Stimulated activated naive CD8-positive, alpha-beta T cell treated with anti-CD3 and anti-CD28 coated beads, Interleukin-15, Interleukin-2, amounts not matched to agents 100 U/mL and 50 U/mL, for 24 hours (primary cell): ENCODE results near the gene KRTAP17-1.
A peak's percentile ranks its signal among the peaks of the same experiment; 100 is the strongest.
"Not testable (repeated sequence)": the region's sequence is repeated elsewhere in the genome, so short reads cannot be mapped to it uniquely, and the experiment has no call there.

Experiments used
- ATAC-seq: fragments of 150-1000 bp; cut with Tn5 transposase; one replicate; pipeline ENCODE4 v1.10.0; 2021
- DNase-seq: peaks from one replicate; pipeline ENCODE4 v3.0.0; 2021

Gene KRTAP17-1, protein sequence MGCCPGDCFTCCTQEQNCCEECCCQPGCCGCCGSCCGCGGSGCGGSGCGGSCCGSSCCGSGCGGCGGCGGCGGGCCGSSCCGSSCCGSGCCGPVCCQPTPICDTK

DNA sequence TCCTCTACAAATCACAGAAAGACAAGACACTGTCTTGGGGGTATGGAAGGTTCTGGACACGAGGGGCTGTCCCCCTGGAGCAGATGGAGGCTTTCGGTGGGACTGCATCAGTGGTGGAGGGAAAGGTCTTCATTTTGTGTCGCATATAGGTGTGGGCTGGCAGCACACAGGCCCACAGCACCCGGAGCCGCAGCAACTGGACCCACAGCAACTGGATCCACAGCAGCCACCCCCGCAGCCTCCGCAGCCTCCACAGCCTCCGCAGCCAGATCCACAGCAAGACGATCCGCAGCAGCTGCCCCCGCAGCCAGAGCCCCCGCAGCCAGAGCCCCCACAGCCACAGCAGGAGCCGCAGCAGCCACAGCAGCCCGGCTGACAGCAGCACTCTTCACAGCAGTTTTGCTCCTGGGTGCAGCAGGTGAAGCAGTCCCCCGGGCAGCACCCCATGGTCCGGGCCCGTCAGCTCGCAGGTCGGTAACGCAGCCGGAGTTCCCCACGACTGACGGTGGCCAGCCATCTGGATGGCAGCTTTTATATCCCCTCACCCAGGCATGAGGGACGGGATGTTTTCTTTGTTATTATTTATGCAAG, at the start of gene KRTAP17-1:
Gene KRTAP17-1, minus strand, starts transcription at position 507 of the 591 bp plus-strand sequence. Its CDS starts 60 bp downstream, at position 447.
- ATAC-seq: no peak
- no peak for DNase-seq

GRCh38 chr17:41363881-41364280, 48.4 kb upstream of the KRTAP17-1 start:
- ATAC-seq (no peak), DNase-seq (no peak)

- no peak for ATAC-seq
- no peak for DNase-seq
Observed at GRCh38 chr17:41360296-41360995, 44.9 kb upstream of the KRTAP17-1 start.

- DNase-seq: no peak
- ATAC-seq: no peak
Observed at GRCh38 chr17:41354536-41354935, 39.0 kb upstream of the KRTAP17-1 start.

GRCh38 chr17:41352597-41353366, 37.3 kb upstream of the KRTAP17-1 start:
- DNase-seq: no peak
- ATAC-seq: no peak

DNA sequence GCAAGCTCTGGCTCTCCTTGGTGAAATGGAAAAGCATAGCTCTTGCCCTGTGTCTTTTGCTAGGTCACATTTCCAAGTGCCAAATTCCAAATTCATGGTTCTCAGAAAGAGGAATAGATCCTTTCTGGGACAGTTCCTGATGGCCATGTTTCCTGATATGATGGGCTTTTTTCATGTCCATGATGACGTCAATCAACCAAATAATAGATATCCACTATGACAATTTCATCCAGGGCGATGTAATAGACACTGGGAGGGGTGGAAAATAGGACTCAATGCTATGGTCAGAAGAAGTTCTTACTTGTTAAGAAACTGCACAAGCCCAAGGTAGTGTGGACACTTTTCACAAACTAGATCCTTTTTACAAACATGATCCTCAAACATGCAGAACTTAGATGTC, 35.7 kb upstream of the KRTAP17-1 start:
- ATAC-seq: no peak
- no peak for DNase-seq

GRCh38 chr17:41350381-41350878, 34.9 kb upstream of the KRTAP17-1 start, which contains the start of gene KRT33A:
Gene KRT33A, minus strand, starts transcription at chr17:41350828. Its CDS starts 61 bp downstream, at chr17:41350767.
- DNase-seq, ATAC-seq: not testable (repeated sequence)

DNA sequence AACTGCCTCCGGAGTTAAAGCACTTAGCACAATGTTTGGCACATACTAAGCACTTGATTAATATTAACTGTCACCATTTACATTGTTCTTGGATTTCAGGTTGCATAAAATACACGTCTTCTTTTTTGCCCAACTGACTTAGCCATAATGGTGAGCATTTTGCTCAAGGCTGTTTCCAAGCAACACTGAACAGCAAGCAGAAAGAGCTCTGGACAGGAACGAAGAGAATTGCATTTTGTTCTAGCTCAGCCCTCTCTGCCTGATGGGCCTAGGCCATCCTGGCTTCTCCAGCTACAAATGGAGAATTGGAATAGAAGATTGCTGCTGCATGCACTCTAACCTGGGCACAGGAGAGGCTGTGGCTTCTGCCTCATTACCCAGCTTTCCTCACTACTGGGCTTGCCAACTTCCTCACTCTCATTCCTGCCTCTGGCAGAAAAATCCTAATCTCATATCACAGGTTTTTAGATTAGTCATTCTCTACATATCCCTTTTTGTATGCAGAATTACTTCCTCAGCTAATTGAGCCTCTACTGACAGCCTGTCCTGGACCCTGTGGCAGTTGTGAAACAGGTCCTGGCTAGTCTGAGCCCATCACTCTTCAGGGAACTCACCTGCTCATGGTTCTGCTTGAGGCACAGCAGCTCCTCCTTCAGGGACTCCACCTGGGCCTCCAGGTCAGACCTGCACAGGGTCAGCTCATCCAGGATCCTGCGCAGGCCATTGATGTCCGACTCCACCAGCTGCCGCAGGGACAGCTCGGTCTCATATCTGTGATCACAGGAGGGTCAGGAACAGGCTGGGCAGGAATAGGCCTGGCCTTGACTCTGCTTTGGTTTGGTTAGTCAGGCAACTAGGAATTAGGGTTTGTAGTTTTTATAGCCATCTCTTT, 32.6 kb upstream of the KRTAP17-1 start:
- no peak for DNase-seq
- ATAC-seq: no peak

DNA sequence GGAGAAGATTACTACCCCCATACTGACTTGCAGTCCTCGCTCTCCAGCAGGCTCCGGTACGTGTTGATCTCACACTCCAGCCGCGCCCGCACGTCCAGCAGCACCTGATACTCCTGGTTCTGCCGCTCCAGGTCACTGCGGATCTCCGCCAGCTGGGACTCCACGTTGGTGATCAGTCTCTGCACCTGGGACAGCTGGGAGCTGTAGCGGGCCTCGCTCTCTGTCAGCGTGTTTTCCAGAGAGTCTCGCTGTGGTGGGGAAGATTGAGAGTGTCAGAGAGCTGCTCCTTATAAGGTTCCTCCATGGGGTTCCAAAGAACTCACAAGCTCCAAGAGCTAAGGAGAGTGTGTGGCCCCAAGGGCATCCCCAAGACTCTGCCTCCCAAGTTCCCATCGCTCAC, 30.9 kb upstream of the KRTAP17-1 start:
- not testable (repeated sequence) for ATAC-seq, DNase-seq

- no peak for DNase-seq
- no peak for ATAC-seq
Observed at GRCh38 chr17:41345992-41346391, 30.5 kb upstream of the KRTAP17-1 start.

- no peak for ATAC-seq
- DNase-seq: no peak
Observed at GRCh38 chr17:41343029-41343428, 27.5 kb upstream of the KRTAP17-1 start.

DNA sequence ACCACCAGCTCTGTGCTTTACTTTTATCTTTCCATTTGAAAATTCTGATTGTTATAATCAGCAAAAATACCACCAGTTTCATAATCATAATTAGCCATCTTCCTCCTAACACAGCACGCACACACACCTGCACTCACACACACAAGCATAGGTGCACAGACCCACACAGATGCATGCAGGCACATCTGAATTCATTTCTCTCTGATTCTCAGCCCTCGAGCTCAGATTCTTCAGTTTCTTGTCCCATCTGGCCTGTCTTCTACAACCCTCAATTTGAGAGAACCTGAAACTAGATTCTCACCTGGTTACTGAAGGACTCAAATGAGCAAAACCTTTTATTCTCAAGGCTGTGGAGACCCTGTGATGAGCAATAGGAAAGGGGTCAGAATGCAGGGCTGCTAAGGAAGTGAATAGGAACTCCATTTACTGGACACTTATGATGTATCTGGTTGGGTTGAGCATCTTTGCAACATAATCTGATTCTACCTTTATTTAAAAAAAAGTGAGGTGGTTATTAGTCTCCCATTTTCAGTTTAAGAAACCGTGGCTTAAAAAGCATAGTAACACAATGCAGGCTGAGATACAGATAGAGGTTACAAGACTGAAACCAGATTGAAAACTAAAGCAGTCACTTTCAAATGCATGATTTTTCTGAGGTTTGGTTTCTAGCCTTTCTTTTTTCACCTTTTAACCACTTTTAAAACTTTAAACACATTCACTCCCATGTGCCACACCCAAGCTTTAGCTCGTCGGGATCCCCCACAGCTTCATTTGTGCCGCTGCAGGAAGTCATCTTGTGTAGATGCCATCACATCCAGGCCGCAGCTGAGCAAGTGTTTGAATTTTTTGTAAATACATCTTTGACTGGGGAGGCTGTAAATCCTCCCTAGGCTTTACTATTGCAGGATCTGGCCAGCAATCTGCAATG, 25.7 kb upstream of the KRTAP17-1 start:
- DNase-seq: peak; percentile 32
- peak; percentile 70 for ATAC-seq

GRCh38 chr17:41340494-41340893, 25.0 kb upstream of the KRTAP17-1 start:
- no peak for DNase-seq
- no peak for ATAC-seq

DNA sequence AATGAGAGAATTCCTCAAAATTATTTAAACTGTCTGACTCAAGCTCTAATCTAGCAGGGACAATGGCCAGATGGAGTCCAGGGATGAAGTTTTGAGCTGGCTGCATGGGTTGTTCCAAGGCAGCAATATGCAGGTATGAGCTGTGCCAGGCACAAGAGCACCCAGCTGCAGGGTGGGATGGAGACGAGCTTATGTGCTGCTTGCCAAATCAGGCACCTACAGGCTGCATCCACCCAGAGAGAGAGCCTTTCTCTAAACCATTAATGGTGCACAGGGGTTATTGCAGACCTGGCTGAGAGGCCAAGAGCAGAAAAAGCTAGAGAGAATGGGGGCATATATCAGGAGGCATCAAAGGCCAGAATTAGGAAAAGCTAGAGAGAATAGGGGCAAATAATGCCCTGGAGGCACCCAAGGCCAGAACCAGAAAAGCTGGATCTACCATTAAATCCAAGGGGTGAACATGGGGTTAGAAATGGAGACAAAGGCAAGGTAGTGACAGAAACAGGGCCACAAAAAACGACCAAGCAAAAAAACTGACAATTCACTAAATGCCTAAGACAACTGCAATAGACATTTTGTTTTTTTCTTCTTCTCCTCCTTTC, 24.2 kb upstream of the KRTAP17-1 start:
- no peak for DNase-seq
- no peak for ATAC-seq

DNA sequence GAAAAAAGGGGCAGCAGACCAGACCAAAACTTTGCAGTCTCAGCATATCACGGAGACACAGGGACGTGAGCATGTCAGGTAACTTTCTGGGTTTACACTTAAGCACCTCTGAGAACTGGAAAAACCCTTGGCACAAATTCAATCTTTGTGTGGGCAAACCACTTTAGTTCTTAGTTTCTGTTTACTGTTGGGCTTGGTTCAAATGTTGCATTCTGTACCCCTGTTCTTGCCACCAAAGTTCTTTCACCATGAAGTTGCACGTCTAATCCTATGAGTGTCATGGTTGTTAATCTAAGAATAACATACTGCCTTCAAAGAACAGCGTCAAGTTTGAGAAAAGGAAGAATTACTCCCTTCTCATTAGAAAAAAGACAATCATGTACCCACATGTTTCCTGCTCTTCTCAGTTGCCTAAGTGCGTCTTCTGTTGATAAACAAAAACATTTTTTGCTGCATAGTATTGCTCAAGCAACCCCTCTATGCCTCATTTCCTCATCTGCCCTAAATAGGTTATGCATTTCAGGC, 23.5 kb upstream of the KRTAP17-1 start:
- ATAC-seq: peak; percentile 28
- DNase-seq: no peak

DNA sequence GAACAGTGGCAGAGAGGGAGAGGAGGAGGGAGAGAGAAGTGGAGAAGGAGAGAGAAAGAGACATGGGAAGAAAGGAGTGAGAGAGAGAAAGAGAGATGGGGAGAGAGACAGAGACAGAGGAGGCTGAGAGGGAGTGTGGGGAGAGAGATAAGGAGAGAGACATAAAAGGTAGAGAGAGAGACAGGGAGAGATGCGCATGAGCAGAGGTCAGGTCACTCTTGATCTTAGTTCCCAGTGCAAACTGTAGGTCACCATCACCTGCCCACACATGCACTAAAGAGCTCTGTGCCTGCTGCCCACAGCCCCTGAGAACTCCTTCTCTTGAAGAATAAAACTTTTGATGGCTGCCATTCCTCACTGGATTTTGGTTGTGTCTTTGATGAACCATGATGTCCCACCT, 20.2 kb upstream of the KRTAP17-1 start:
- DNase-seq (no peak), ATAC-seq (no peak)

DNA sequence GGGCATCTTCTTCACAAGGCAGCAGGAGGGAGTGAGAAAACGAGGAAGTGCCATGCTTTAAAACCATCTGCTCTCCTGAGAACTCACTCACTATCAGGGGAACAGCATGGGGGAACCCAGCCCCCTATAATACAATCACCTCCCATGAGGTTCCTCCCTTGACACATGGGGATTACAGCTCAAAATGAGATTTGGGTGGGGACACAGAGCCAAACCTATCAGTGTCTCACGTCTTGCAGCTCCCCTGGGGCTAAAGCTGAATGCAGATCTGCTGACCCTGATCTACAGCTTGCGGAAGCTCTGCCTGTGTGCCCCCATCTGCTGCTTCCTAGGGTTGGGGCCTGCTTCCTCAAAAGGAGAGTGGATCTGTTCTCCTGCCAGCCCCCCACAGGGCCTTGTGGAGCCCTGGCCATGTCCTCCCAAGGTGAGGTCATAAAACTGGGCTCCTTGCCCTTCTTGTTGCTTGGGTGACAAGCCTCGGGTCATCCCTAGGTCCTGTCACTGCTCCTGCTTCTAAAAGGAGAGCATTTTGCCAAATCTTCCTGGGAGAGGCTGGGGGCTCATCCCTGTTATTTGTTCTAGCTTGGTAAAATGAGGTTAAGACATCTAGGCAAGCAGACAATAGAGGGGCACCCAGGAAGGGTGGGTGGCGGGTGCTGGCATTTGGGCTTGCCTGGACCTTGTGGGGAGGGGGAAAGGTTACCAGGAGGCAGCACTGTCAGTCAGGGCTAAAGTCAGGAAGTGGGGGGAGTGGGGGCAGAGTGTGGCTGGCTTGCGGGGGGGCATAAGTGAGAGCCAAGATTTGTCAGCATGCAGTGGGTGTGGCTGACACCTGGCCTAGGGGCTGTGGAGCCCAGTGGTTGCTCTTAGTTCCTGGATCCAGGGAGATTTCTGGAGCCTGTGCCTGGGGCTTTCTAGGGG, 19.1 kb upstream of the KRTAP17-1 start:
- no peak for ATAC-seq
- no peak for DNase-seq

- no peak for ATAC-seq
- no peak for DNase-seq
Observed at GRCh38 chr17:41333836-41334235, 18.3 kb upstream of the KRTAP17-1 start.

- ATAC-seq (no peak), DNase-seq (no peak)
Observed at GRCh38 chr17:41333098-41333497, 17.6 kb upstream of the KRTAP17-1 start.
